GM12872 (cell line): ENCODE measurements around the gene PURB.

Experiments
- CTCF ChIP-seq: IDR thresholded peaks from 3 replicates; pipeline ENCODE4 v1.5.1; 2011; ENCODE audit warnings: low read depth, mild to moderate bottlenecking, low read length, moderate library complexity; ENCODE audit not compliant: insufficient read depth

Gene PURB

GRCh38 chr7:44917465-44917864, 32.1 kb upstream of the PURB start:
- TF ChIP-seq CTCF, result no peak

DNA sequence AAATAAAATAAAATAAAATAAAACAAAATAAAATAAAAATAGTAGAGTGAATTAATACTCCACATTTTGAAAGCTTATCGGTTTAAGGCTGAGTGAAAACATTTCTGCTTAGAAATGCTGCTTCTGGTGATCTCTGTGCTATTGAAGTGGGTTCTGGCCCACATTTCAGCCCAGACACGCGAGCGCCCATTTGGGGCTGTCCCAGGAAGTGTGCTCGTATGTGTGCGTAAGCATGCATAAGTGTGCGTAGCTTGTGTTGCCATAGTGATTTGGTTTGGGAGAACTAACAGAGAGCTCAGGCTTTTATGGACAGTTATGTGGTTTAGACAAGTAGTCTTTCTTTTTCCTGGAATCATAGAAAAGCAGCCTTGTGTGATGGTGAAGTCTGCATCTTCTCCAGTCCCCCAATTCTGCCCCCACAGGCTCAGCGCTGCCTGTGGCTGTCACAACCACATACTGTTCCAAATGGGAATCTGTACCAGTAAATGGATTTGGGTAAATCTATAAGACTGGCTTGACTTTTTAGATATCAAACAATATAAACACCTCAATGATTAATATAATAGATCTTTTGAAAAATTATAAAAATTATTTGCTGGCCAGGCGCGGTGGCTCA, 29.8 kb upstream of the PURB start:
- TF ChIP-seq CTCF, result no peak

DNA sequence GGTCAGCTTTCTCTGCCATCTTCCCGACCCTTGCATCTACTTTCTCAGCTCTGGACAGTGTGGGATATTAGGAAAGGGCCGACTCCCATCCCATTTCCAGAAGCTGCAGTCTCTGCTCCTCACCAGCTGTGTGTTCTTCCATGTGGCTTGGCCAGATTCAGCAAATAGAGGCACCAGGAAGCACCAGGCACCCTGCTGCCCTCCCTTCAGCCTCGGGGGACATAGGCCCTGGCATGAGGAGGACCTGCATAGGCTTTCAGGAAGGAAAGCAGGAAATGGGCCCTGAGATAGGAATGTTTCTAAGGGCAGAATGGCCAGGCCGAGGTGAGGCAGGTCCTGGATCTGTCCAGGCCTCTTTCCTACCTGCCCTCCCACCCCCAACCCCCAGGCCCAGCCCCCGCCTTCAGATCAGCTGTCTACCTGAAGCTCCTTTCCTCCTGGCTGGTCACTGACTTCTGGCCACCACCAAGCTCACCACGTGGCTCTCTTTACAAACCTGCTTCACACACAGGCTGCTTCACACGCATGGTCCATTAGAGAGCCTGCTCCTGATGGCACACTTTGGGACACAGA, 27.5 kb upstream of the PURB start:
- TF ChIP-seq CTCF, result no peak

DNA sequence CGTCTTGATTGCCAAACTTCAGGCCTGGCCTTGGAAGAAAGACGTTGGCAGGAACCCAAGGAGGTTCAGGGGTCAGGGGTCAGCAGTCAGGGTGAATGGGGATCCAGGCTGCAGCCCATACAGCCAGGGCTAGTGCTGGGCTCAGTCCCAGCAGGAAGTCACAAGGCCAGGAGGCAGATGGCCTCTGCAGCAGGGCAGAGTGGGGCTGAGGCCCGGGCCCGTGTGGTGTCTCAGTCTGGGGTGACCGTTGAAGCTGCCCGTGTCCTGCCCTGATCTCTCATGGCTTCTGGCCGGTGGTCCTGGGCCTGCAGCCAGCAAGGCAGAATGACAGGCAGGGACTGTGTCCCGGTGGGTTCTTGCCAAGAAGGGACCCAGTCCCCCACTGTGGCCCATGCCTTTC, 26.6 kb upstream of the PURB start:
- TF ChIP-seq CTCF, result no peak

DNA sequence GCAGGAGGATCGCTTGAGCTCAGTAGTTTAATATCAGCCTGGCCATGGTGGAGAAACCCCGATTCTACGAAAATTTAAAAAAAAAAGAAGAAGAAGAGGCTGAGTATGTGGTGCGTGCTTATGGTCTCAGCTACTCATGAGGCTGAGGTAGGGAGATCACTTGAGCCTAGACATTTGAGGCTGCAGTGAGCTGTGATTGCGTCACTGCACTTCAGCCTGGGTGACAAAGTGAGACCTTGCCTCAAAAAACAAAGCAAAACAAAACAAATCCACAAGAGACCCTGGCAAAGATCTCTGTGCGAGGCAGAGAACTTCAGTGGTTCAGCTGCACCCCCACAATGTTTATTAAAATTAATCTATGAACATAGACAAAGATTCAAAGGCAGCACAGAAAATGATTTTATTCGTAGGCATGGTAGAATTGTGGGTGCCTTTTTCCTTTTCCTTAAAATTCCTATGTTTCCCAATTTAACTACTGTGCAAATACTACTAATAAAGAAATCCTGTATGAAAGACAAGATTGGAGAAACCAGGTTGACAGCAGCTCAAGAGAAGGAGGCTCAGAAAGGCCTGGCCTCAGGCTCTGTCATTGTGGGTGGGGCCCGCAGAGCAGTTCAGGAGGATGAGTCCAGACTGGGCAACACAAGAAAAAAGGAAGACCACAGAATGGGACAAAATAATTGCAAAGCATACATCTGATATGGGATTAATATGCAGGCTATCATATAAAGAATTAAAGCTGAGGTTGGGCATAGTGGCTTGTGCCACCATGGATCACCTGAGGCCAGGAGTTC, 24.5 kb upstream of the PURB start:
- no peak for TF ChIP-seq CTCF

- no peak for TF ChIP-seq CTCF
Measured at GRCh38 chr7:44906965-44907364, 21.6 kb upstream of the PURB start.

DNA sequence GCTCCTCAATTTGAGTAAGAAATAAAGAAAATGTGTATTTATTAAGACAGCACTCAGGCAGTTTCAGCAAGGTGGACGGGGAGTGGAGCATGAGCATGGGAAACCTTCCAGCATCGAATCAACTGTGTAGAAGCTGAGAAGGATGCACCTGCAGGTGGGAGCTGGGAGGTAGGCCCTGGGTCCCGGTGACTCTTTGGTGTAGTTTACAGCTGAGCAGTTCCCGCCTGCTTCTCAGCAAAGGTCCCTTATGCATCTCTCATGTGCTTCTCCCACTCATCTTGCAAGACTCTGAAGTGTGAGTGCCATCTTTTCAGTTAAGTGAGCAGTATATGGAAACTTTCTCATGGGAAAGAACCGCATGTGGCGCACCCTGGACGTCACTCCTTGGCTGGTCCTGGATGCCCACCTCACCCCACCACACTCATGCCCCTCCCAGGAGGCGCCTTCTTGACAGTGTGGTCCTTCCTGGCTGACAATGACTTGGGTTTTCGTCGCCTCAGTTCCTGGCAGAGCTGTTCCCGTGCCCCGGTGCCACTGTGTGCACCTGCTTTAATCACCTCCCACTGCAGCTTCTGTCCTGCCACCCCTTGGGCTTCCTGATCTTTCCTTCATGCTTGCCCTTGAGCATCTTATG, 19.8 kb upstream of the PURB start:
- TF ChIP-seq CTCF, result no peak
